HG03196 (cell line): ENCODE measurements around the gene GPANK1.

Source experiments
- ATAC-seq: cut with Tn5 transposase; IDR thresholded peaks from one replicate; pipeline ENCODE4 v1.9.1; 2021; ENCODE audit not compliant: unreplicated experiment

The GPANK1 gene

DNA sequence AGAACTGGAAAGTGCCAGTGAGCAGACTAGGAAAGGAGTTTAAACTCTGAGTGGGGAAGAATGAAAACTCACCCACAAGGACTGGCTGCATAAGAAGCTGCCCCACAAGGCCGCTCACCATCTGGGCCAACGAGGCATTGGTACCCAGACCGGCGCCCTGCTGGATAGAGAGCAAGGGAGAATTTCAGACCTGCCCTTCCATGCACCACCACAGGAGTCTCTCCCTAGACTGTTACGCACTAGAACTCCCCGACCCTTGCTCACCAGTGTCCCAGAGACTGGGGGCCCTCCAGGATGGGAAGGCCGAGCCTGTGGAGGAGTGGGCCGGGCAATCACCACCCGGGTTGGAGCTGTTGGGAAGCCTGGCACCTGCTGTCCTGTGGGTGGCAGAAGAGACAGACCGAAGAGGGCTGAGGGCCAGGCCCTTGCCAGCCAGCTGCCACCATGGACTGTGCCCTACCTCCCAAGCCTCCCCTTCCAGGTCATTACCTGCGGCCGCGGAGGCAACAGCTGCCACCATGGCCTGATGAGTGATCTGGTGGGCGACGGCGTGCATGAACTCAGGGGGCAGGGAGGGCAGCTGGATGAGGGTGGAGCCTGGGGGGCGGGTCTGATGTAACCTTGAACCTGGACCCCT is 20.9 kb downstream of the GPANK1 start:
- no peak for ATAC-seq

DNA sequence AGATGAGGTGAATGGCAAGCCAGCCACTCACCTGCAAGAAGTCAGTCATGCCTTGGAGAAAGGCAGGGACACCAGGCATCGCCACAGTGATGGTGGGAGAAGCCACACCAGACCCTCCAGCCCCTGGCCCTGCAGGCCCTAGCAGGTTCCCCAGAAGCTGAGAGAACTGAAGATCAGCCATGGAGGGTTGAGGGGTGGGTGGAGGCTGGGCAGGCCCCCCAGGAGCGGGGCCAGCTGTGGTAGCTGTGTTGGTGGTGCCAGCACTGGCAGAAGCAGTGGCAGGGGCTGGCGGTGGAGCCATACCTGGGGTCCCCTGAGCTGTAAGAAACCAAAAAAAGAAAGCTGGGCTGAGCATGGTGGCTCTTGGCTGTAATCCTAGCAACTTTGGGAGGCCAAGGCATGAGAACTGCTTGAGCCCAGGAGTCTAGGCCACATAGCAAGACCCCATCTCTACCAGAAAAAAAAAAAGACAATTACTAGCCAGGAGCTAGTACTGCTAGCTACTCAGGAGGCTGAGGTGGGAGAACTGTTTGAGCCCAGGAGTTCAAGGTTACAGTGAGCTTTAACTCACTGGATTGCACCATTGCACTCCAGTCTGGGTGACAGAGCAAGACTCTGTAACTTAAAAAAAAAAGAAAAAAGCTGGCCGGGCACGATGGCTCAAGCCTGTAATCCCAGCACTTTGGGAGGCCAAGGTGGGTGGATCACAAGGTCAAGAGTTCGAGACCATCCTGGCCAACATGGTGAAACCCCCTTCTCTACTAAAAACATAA is 21.8 kb downstream of the GPANK1 start:
- no peak for ATAC-seq

DNA sequence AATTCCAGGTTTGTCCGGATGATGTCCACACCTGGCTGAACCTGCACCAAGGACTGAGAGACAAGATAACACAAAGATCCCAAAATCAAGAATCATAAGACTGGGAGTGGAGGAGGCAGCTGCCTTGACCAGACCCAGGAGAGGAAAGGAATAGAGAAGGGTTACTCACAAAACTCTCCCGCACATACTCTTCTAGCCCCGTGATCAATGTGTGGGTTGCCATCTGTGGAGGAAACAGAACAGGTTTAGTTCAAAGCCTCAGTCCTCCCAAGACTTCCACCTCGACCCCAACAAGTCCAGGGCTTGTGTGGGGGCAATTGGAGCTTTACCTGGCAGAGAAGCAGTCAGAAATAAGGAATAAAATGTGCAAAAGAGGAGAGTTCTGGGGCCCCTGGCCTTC is 23.4 kb downstream of the GPANK1 start:
- no peak for ATAC-seq

DNA sequence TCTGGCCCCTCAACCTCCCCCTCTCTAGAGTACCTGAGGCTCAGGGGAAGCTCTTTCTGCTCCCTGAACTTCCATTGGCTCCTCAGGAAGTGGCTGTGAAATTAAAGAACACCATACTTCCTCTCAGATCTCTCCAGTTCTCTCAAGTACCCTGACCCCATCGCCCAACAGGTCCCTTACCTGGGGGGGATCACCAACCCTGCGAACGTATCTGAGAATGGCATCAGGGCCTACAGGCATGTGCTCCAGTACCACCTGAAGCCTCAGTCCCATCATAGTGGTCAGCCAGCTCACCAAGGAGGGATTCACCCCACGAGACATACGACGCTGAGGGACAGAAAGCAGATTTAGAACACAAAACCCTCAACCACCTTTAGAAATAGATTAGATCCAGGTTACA is 24.2 kb downstream of the GPANK1 start:
- no peak for ATAC-seq

DNA sequence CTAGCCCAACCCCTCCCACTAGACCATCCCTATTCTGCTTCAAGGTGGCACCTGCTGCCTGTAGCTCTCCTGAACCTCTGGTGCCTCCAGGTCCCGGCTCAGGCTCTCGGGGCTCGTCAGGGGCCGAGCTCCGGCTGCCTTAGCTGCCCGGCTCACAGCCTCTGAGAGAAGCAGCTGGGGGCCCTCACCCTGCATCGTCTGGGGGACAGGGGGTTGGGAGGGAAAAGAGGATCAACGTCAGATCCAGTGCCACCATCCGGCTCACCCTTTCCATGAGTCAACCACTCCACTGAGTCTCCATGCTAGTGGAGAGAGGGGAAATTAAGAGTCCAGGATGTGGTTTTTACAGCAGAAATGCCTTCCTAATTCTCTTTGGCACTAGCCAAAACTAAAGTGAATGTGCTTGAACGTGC is 25.3 kb downstream of the GPANK1 start:
- no peak for ATAC-seq

DNA sequence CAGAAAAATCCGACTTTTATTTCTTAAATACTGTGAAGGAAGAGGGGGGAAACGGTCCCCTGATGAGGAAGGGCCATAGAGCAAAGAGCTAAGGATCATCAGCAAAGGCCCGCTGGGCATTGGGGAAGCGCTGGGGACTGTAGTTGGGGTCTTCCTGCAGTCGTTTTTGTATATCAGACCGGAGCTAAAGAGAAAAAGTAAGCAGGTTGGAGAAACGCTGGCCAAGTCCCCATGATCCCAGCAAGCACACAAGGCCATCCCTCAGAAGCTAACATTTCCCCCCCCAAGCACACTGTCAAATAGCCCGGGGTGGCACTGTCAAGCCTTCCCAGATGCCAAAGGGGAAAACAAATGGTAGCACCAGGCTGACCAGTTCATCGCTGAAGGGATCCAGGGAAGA is 25.8 kb downstream of the GPANK1 start:
- ATAC-seq = no peak

DNA sequence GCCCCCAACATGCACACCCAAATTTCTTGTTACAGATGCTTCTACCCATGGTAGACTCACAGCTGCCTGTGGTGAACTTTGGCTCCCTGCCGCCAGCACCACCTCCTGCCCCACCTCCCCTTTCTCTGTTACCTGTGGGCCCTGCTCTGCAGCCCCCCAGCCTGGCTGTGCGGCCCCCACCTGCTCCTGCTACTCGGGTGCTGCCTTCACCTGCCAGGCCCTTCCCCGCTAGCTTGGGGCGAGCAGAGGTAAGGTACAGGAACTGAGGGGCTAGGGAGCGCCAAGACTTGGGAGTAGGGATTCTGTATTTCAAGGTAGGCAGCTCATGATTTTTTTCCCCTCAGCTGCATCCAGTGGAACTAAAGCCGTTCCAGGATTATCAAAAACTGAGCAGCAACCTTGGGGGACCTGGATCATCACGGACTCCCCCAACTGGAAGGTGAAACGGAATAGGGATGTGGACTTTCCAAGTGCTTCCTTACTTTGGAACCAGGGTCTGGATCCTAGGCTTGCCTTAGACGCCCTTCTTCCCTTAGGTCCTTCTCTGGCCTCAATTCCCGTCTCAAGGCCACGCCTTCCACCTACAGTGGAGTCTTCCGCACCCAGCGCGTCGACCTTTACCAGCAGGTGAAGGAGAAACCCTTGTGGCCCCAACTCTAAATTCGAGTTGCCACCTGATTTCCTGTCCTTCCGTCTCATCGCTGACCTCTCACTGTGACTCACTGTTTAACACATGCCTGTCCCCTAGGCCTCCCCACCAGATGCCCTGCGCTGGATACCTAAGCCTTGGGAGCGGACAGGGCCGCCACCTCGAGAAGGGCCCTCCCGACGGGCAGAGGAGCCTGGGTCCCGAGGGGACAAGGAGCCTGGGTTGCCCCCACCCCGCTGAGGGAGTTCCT is 27.9 kb downstream of the GPANK1 start:
- ATAC-seq = no peak

DNA sequence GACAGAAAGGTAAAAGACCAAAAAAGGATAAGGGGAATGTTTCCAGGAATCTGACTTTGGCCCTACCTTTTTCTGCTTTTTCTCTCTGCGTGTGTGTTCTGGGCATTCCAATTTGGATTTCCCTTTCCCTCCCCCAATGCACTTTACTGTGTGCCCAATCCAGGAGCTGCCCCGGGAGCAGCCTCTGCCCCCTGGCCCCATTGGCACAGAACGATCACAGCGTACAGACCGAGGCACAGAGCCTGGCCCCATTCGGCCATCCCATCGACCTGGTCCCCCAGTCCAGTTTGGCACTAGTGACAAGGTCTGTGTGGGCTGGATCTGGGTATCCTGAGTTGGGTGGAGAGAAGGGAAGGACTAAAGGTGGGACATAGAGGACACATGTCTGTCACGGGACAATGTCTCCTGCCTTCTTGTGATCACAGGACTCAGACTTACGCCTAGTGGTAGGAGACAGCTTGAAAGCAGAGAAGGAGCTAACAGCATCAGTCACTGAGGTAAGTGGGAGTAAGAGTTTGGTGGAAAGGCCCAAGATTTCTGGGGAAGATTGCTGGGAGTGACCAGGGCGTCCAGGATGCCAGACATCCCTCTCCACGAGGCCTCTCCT is 29.7 kb downstream of the GPANK1 start:
- no peak for ATAC-seq

DNA sequence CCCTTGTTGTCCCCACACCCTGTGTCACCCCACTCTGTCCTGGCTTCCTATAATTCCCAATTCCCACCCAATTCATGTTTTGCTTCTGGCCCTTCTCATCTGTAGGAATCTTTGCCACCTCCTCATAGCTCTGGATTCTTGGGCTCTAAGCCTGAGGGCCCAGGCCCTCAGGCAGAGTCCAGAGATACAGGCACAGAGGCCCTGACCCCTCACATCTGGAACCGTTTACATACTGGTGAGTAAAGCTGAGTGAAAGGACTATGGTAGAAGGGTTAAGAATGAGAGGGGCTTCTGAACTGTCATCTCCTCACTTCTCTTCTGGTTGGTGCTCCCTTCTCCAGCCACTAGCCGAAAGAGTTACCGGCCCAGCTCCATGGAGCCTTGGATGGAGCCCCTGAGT is 30.7 kb downstream of the GPANK1 start:
- no peak for ATAC-seq

DNA sequence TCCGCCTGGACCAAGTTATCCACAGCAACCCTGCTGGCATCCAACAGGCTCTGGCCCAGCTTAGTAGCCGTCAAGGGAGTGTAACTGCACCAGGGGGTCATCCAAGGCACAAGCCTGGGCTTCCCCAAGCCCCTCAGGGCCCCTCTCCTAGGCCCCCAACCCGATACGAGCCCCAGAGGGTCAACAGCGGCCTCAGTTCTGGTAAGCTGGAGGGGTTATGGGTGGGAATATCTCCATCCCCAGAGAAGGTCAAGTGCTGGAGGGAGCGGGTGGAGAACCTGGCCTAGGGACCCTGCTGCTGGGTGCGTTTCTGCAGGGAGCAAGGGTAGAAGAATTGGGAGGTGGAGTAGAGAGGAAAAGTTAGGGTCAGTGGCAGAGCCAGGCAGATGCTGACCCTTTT is 31.4 kb downstream of the GPANK1 start:
- ATAC-seq = no peak

DNA sequence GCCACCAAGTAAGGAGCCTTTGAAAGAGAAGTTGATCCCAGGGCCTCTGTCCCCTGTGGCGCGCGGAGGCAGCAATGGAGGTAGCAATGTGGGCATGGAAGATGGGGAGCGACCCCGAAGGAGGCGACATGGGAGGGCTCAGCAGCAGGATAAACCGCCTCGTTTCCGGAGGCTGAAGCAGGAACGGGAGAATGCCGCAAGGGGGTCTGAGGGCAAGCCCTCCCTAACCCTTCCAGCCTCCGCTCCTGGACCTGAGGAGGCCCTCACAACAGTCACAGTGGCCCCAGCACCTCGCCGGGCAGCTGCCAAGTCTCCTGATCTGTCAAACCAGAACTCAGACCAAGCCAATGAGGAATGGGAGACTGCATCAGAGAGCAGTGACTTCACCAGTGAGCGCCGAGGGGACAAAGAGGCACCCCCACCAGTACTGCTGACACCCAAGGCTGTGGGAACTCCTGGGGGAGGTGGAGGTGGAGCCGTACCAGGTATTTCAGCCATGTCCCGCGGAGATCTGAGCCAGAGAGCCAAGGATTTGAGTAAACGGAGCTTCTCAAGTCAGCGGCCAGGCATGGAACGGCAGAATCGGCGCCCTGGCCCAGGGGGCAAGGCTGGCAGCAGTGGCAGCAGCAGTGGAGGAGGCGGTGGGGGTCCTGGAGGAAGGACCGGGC is 32.4 kb downstream of the GPANK1 start:
- ATAC-seq = no peak

DNA sequence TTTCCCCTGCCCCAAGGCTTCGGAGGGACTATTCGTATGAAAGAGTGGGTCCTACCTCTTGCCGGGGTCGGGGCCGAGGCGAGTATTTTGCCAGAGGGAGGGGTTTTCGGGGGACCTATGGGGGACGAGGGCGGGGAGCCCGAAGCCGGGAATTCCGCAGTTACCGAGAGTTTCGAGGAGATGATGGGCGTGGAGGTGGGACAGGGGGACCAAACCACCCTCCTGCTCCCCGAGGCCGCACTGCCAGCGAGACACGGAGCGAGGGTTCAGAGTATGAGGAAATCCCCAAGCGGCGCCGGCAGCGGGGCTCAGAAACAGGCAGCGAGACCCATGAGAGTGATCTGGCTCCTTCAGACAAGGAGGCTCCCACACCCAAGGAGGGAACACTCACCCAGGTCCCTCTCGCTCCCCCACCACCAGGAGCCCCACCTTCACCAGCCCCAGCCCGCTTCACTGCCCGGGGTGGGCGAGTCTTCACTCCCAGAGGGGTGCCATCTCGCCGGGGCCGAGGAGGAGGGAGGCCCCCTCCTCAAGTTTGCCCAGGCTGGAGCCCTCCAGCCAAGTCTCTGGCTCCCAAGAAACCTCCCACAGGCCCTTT is 33.0 kb downstream of the GPANK1 start:
- ATAC-seq = no peak

DNA sequence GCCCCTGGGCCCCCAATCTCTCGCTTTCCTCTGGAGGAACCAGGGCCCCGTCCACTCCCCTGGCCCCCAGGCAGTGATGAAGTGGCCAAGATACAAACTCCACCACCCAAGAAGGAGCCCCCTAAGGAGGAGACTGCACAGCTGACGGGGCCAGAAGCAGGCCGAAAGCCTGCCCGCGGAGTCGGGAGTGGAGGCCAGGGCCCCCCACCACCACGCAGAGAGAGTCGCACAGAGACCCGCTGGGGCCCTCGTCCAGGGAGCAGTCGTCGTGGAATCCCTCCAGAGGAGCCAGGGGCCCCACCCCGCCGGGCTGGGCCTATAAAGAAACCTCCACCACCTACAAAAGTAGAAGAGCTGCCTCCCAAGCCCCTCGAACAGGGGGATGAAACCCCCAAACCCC is 33.6 kb downstream of the GPANK1 start:
- ATAC-seq = no peak

DNA sequence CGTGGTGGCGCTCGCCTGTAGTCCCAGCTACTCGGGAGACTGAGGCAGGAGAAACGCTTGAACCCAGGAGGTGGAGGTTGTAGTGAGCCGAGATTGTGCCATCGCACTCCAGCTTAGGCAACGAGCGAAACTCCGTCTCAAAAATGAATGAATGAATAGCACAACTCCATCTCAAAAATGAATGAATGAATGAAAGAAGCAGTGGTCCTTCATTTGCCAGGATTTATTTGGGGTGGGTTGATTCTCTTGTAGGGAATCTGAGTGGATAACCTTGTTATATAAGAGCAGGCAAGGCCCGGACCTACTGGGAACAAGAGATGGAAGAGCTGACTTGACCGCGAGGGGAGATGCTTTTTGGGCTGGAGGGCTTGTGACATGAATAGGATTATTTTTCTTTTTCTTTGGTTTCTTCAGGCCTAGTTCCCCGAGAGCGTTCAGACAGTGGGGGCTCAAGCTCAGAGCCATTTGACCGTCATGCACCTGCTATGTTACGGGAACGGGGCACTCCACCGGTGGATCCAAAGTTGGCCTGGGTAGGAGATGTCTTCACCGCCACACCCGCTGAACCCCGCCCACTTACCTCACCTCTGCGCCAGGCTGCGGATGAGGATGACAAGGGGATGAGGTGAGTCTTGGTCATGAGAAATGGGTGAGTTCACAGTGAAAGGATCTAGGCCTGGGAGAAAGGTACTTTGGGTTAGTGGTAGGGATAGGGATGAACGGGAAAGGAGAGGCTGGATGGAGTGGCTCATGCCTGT is 34.4 kb downstream of the GPANK1 start:
- ATAC-seq = no peak

DNA sequence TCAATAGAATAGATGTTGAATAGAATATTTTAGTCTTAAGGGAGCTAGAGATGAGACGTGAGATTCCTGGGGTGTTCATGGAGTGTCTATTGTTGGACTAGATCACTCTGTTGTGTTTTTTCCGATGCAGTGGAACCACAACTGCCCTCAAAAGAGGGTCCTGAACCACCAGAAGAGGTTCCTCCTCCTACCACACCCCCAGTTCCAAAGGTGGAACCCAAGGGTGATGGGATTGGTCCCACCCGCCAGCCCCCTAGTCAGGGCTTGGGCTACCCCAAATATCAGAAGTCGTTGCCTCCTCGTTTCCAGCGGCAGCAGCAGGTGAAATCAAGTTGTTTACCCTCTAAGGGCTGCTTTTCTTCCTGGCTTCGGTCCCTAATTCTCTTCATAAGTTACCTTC is 35.8 kb downstream of the GPANK1 start:
- no peak for ATAC-seq

DNA sequence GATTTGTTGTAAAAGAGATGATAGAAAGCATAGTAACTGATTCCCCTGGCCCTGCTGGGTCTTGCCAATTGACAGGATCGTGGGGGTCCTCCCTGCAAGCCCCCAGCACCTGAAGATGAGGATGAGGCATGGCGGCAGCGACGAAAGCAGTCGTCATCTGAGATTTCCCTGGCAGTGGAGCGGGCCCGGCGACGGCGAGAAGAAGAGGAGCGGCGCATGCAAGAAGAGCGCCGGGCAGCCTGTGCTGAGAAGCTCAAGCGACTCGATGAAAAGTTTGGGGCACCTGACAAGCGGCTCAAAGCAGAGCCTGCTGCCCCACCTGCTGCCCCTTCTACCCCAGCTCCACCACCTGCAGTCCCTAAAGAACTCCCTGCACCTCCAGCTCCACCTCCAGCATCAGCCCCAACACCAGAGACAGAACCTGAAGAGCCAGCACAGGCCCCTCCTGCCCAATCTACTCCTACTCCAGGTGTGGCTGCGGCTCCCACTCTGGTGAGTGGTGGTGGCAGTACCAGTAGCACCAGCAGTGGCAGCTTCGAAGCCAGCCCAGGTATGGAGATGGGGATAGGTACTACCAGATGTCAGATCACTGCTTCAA is 37.0 kb downstream of the GPANK1 start:
- no peak for ATAC-seq

DNA sequence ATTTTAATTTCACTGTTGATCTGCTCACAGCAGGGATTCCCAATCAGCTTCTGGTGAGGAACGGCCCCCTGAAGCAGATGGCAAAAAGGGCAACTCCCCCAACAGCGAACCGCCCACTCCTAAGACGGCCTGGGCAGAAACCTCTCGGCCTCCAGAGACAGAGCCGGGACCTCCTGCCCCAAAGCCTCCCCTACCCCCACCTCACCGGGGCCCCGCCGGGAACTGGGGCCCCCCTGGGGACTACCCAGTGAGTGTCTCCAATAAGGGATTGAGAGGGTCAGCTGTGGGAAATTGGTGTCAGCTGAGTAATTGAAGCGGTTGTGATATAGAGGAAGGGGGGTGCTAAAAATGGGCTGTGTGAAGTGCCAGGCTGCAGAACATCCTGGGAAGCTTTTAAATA is 37.8 kb downstream of the GPANK1 start:
- no peak for ATAC-seq

DNA sequence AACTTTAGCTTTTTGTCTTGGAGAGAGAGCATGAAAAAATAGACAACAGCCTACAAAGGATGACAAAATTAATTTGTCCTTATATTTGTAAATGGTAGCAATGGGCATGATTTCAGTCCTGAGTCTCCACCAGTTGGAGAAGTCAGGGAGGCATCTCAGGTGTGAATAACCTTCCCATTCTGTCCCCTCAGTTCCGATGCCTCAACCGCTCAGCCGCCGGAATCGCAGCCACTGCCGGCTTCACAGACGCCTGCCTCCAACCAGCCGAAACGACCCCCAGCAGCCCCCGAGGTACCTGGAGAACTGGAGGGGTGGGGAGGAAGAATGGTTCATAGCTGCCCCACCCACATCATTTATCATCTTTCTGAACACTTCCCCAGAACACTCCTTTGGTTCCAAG is 40.7 kb downstream of the GPANK1 start:
- ATAC-seq = no peak

DNA sequence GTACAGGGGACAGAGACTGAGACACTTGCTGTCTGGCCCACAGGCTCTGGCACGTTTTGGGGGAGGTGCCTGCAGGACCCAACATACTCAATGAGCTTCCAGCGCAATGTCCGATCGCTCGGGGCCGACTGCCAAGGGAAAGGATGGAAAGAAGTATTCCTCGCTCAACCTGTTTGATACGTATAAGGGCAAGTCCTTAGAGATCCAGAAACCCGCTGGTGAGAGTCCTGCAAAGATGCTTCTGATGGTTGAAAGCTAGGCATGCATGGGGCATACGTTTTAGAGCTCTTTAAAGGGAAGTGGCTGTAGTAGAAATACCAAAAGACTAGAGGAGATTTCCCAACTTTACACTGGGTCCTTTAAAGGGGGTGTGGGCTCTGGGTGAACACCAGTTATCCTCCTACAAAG is 42.1 kb downstream of the GPANK1 start:
- ATAC-seq = no peak
